SK-N-SH (cell line): ENCODE measurements around the gene SP7. TPM values are rescaled to one million over a fixed set of nuclear protein-coding genes. Genes with fewer than 3 reads are reported as not detected.

Source experiments
- CTCF ChIA-PET: fragments of 300-600, 350-600 bp; formaldehyde crosslinking; extraction: SDS; loops from one replicate; lab custom pipeline; 2021; lab: Yijun Ruan, JAX
- POLR2A ChIA-PET: fragments of 350-600 bp; sonication (Branson Sonifier 250); formaldehyde crosslinking; extraction: SDS; loops from one replicate; lab custom pipeline; 2020; ENCODE audit warnings: antibody characterized with exemption, inconsistent platforms; lab: Yijun Ruan, JAX
- DNase-seq: peaks from one replicate; pipeline ENCODE4 v3.0.0; 2012
- H2AFZ ChIP-seq: fragments of 200-600 bp; sonication (generic); 2 replicates; pipeline ENCODE4 v1.8.1; 2016; ENCODE audit warnings: antibody characterized with exemption, mild to moderate bottlenecking, low read depth
- H3F3A ChIP-seq: fragments of 200-600 bp; sonication (generic); replicated peaks from 2 replicates; pipeline ENCODE3; 2016; ENCODE audit warnings: antibody characterized with exemption, mild to moderate bottlenecking; ENCODE audit not compliant: insufficient read depth
- H3K27ac ChIP-seq, 2 experiments: fragments of 200-500 bp in 1 of 2; fragments of 200-600 bp in 1 of 2; sonication (Bioruptor generic) in 1 of 2; sonication (generic), shearing (Covaris generic) in 1 of 2; 2 replicates each; pipeline versions ENCODE4 v1.5.1 to v1.6.1; 2014 to 2016; ENCODE audit warnings: low read depth in 2 of 2, inconsistent platforms in 1 of 2, low read length in 1 of 2, mild to moderate bottlenecking in 1 of 2, mixed read lengths in 1 of 2
- H3K27me3 ChIP-seq: fragments of 200-600 bp; sonication (generic), shearing (Covaris generic); 2 replicates; pipeline ENCODE4 v1.6.1; 2016; ENCODE audit warnings: mixed run types; ENCODE audit not compliant: insufficient read depth
- H3K36me3 ChIP-seq, 2 experiments: fragments of 200-500 bp in 1 of 2; fragments of 200-600 bp in 1 of 2; sonication (Bioruptor generic) in 1 of 2; sonication (generic) in 1 of 2; replicated peaks in 1 of 2; 2 replicates each; pipeline versions ENCODE3 to v1.5.1; 2014 to 2016; ENCODE audit warnings: low read length in 1 of 2, mild to moderate bottlenecking in 1 of 2; ENCODE audit not compliant: insufficient read depth in 2 of 2, control insufficient read depth in 1 of 2
- H3K4me1 ChIP-seq, 2 experiments: fragments of 200-500 bp in 1 of 2; fragments of 200-600 bp in 1 of 2; sonication (Bioruptor generic) in 1 of 2; sonication (generic), shearing (Covaris generic) in 1 of 2; 2 replicates each; pipeline versions ENCODE4 v1.5.1 to v1.6.1; 2014 to 2016; ENCODE audit warnings: low read depth in 1 of 2, low read length in 1 of 2, mixed run types in 1 of 2; ENCODE audit not compliant: insufficient read depth in 2 of 2, control insufficient read depth in 1 of 2
- H3K4me2 ChIP-seq: fragments of 200-600 bp; sonication (generic), shearing (Covaris generic); 2 replicates; pipeline ENCODE4 v1.6.1; 2017; ENCODE audit warnings: mixed run types
- H3K4me3 ChIP-seq, 2 experiments: fragments of 200-500 bp in 1 of 2; fragments of 200-600 bp in 1 of 2; sonication (Bioruptor generic) in 1 of 2; sonication (generic), shearing (Covaris generic) in 1 of 2; 2 replicates each; pipeline versions ENCODE4 v1.5.1 to v1.8.1; 2014 to 2016; ENCODE audit warnings: low read depth in 2 of 2, inconsistent platforms in 1 of 2, low read length in 1 of 2, mild to moderate bottlenecking in 1 of 2, mixed read lengths in 1 of 2, moderate library complexity in 1 of 2
- H3K79me2 ChIP-seq: fragments of 200-600 bp; sonication (generic); 2 replicates; pipeline ENCODE4 v1.8.1; 2017; ENCODE audit warnings: mild to moderate bottlenecking; ENCODE audit not compliant: insufficient read depth
- H3K9ac ChIP-seq: fragments of 200-600 bp; sonication (generic); 2 replicates; pipeline ENCODE4 v1.6.1; 2017; ENCODE audit warnings: mixed run types
- H3K9me2 ChIP-seq: fragments of 200-600 bp; sonication (generic); 2 replicates; pipeline ENCODE4 v1.6.1; 2017; ENCODE audit warnings: mixed run types
- H3K9me3 ChIP-seq: fragments of 200-600 bp; sonication (generic); 2 replicates; pipeline ENCODE4 v1.6.1; 2017; ENCODE audit warnings: mixed run types, mild to moderate bottlenecking, moderate library complexity
- H4K20me1 ChIP-seq: fragments of 200-600 bp; sonication (generic); 2 replicates; pipeline ENCODE4 v1.6.1; 2017; ENCODE audit warnings: mild to moderate bottlenecking, mixed run types; ENCODE audit not compliant: insufficient read depth
- ELF1 ChIP-seq: IDR thresholded peaks from 2 replicates; pipeline ENCODE4 v1.4.0; 2012
- EP300 ChIP-seq, 2 experiments: IDR thresholded peaks; 2 replicates each; pipeline versions ENCODE4 v1.4.0 to v1.6.1; 2012; ENCODE audit warnings: borderline replicate concordance in 1 of 2, low read depth in 1 of 2, low read length in 1 of 2
- FOXJ3 ChIP-seq: sonication (generic); formaldehyde crosslinking; IDR thresholded peaks from 2 replicates; pipeline ENCODE4 v1.5.1; 2020; ENCODE audit warnings: mild to moderate bottlenecking, missing genetic modification reagents
- FOXM1 ChIP-seq: IDR thresholded peaks from 2 replicates; pipeline ENCODE4 v1.4.0; 2012; ENCODE audit warnings: low read depth, mild to moderate bottlenecking
- GABPA ChIP-seq: IDR thresholded peaks from 2 replicates; pipeline ENCODE4 v1.4.0; 2012; ENCODE audit warnings: low read depth, mild to moderate bottlenecking
- NFIC ChIP-seq: IDR thresholded peaks from 2 replicates; pipeline ENCODE4 v1.4.0; 2012; ENCODE audit warnings: borderline replicate concordance
- RAD21 ChIP-seq: IDR thresholded peaks from 2 replicates; pipeline ENCODE4 v1.6.1; 2012; ENCODE audit warnings: mild to moderate bottlenecking, low read length
- REST ChIP-seq: IDR thresholded peaks from 2 replicates; pipeline ENCODE4 v1.6.1; 2012; ENCODE audit warnings: mild to moderate bottlenecking, low read depth, low read length, moderate library complexity
- RXRA ChIP-seq: IDR thresholded peaks from 2 replicates; pipeline ENCODE4 v1.4.0; 2012; ENCODE audit warnings: low read depth, mild to moderate bottlenecking, borderline replicate concordance
- TAF1 ChIP-seq: IDR thresholded peaks from 2 replicates; pipeline ENCODE4 v1.6.1; 2012; ENCODE audit warnings: low read depth, mild to moderate bottlenecking, low read length, moderate library complexity, borderline replicate concordance
- TCF12 ChIP-seq: IDR thresholded peaks from 2 replicates; pipeline ENCODE4 v1.4.0; 2012
- TEAD4 ChIP-seq: IDR thresholded peaks from 2 replicates; pipeline ENCODE4 v1.4.0; 2012; ENCODE audit warnings: mild to moderate bottlenecking, borderline replicate concordance; ENCODE audit not compliant: insufficient read depth
- USF2 ChIP-seq: fragments of 150-350 bp; IDR thresholded peaks from 2 replicates; pipeline ENCODE4 v1.6.1; 2017; ENCODE audit warnings: antibody characterized with exemption, low read length, low read depth, borderline replicate concordance
- WGBS: methylation state at CpG from one replicate; pipeline ENCODE4 v1.1.6; 2017; ENCODE audit warnings: low lambda C conversion rate; 5-methylcytosine and 5-hydroxymethylcytosine counted together
- polyA plus RNA-seq, 3 experiments: library from polyadenylated mRNA; depleted of rRNA; stranded (reverse); fragments of >200 nt; gene quantifications; 2 replicates each; pipeline ENCODE4 v1.2.3, GENCODE V29; 2012

SP7 gene
- polyA plus RNA-seq, 1 of the 3 experiments (the other 2 are of a cell fraction) = not detected

- H3K9me3 ChIP-seq = no peaks in the 10 kb centered on the region
- H3K36me3 ChIP-seq = peaks cover 8 to 19% of the 10 kb centered on the region in 2 experiments
- H3K79me2 ChIP-seq = 0 out of 2 replicates have a peak, but pooled peaks cover 5% of the 10 kb centered on the region
- no peak overlapping the region for H3K9ac ChIP-seq
- CTCF ChIA-PET = interaction anchor here (1.5 to 3.0 kb wide), 9 partner anchors 7 to 120 kb away, joined by 3 to 16 read pairs (median 9); partner anchors contain the start of genes AAAS and ESPL1
- no peak overlapping the region for H3K4me3 ChIP-seq
- no peaks in the 10 kb centered on the region for H3K4me1 ChIP-seq
- POLR2A ChIA-PET = no interaction called here
- WGBS = 70% methylated on average over 2 of the region's 3 CpGs
- TF ChIP-seq FOXM1 (no peak), USF2 (no peak), EP300 (IDR thresholded peaks at IDR 0.05; ENCODE audit: borderline replicate concordance in 1 of 2, low read depth in 1 of 2, low read length in 1 of 2) (no peak), ELF1 (no peak)
- no peaks in the 10 kb centered on the region for H3K27me3 ChIP-seq
- no peaks in the 10 kb centered on the region for H3F3A ChIP-seq
- no peaks in the 10 kb centered on the region for H3K9me2 ChIP-seq
- no peak overlapping the region for H3K27ac ChIP-seq
- no peaks in the 10 kb centered on the region for H4K20me1 ChIP-seq
- H2AFZ ChIP-seq = no peak overlapping the region
- H3K4me2 ChIP-seq = no peak overlapping the region
- no peak for DNase-seq
Measured at GRCh38 chr12:53279283-53279869, 56.8 kb downstream of the SP7 start.

- no peaks in the 10 kb centered on the region for H3K9me2 ChIP-seq
- peaks cover 8 to 10% of the 10 kb centered on the region in 2 experiments for H3K36me3 ChIP-seq
- no peaks in the 10 kb centered on the region for H4K20me1 ChIP-seq
- no peak overlapping the region for H2AFZ ChIP-seq
- H3F3A ChIP-seq = no peaks in the 10 kb centered on the region
- TF ChIP-seq GABPA (no peak), FOXJ3 (CRISPR knock-in tag) (no peak), NFIC (no peak), RXRA (no peak), REST (no peak), TCF12 (no peak), TEAD4 (no peak), TAF1 (no peak), RAD21 (no peak)
- TF ChIP-seq, all 33 proteins: peak for 0
- H3K4me1 ChIP-seq = no peaks in the 10 kb centered on the region
- H3K27me3 ChIP-seq = no peaks in the 10 kb centered on the region
- no peak for DNase-seq
- H3K9ac ChIP-seq = no peak overlapping the region
- 97% methylated on average over 9 of the region's 9 CpGs for WGBS
- no peak overlapping the region for H3K4me2 ChIP-seq
- H3K79me2 ChIP-seq = 0 out of 2 replicates have a peak, but pooled peaks cover 5% of the 10 kb centered on the region
- H3K27ac ChIP-seq = no peak overlapping the region
- POLR2A ChIA-PET = interaction anchor here (1.4 kb wide), 1 partner anchor 11 kb away, joined by 4 read pairs; no protein-coding TSS in a partner anchor
- no peaks in the 10 kb centered on the region for H3K9me3 ChIP-seq
- CTCF ChIA-PET = interaction anchor here (0.6 to 3.0 kb wide), 8 partner anchors 9 to 212 kb away, joined by 3 to 16 read pairs (median 9); partner anchors contain the start of gene ESPL1
- H3K4me3 ChIP-seq = no peak overlapping the region
Measured at GRCh38 chr12:53277981-53278380, 58.2 kb downstream of the SP7 start.

Other genes starting within 250 kb of the SP7 start
- gene IGFBP6, start 238.7 kb downstream of the SP7 start, polyA plus RNA-seq (2012; rRNA removed) = 290 and 570 TPM in 2 replicates
- 0.13 and 0.18 TPM in 2 replicates for gene SOAT2, start 232.9 kb downstream of the SP7 start, polyA plus RNA-seq (2012; rRNA removed)
- gene ZNF740, start 155.6 kb downstream of the SP7 start, polyA plus RNA-seq (2012; rRNA removed) = 14.6 and 21.8 TPM in 2 replicates
- 32.2 and 45.4 TPM in 2 replicates for gene CSAD, start 155.4 kb downstream of the SP7 start, polyA plus RNA-seq (2012; rRNA removed)
- 0.25 and 0.31 TPM in 2 replicates for gene ITGB7, start 129.1 kb downstream of the SP7 start, polyA plus RNA-seq (2012; rRNA removed)
- gene RARG, start 104.1 kb downstream of the SP7 start, polyA plus RNA-seq (2012; rRNA removed) = 35.0 and 36.6 TPM in 2 replicates
- gene ESPL1, start 68.1 kb downstream of the SP7 start, polyA plus RNA-seq (2012; rRNA removed) = 6.9 and 8.6 TPM in 2 replicates
- gene PFDN5, start 40.8 kb downstream of the SP7 start, polyA plus RNA-seq (2012; rRNA removed) = 1,198 and 1,880 TPM in 2 replicates
- gene MYG1, start 36.7 kb downstream of the SP7 start, polyA plus RNA-seq (2012; rRNA removed) = 93.5 and 101 TPM in 2 replicates
- gene AAAS, start 14.7 kb downstream of the SP7 start, polyA plus RNA-seq (2012; rRNA removed) = 64.9 and 70.6 TPM in 2 replicates
- 12.9 and 18.8 TPM in 2 replicates for gene SP1, start 43.8 kb upstream of the SP7 start, polyA plus RNA-seq (2012; rRNA removed)
- gene AMHR2, start 87.5 kb upstream of the SP7 start, polyA plus RNA-seq (2012; rRNA removed) = 0.03 and 0.06 TPM in 2 replicates
- gene PRR13, start 105.4 kb upstream of the SP7 start, polyA plus RNA-seq (2012; rRNA removed) = 58.5 and 59.3 TPM in 2 replicates
- gene PCBP2, start 115.7 kb upstream of the SP7 start, polyA plus RNA-seq (2012; rRNA removed) = 336 and 368 TPM in 2 replicates
- 57.6 and 80.9 TPM in 2 replicates for gene MAP3K12, start 163.1 kb upstream of the SP7 start, polyA plus RNA-seq (2012; rRNA removed)
- gene TARBP2, start 164.9 kb upstream of the SP7 start, polyA plus RNA-seq (2012; rRNA removed) = 57.8 and 69.8 TPM in 2 replicates
- gene NPFF, start 171.1 kb upstream of the SP7 start, polyA plus RNA-seq (2012; rRNA removed) = 0.13 TPM in 1 of 2 replicates, not detected in the other